ENCODE measurements around the gene COLQ.

COLQ gene

DNA sequence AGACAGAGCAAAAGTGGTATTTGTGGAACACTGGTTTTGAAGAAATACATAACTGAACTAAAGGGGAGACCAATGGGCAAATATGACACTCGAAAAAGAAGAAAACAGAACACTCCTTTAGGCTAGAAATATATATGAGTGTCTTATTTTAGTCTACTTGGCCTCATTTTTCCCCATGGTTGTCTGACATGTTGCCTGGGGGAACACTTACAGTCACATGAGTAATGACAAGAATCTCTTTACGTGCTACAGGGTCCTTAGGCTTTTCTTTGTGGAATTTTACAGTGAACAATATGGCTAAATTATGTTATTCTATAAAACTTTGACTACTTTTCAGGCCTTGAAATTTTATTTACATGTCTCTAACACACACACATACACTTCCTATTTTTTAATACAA is 111.7 kb downstream of the COLQ start:
- no peak for DNase-seq

- no peak for DNase-seq
Measured at GRCh38 chr3:15409239-15409638, 112.3 kb downstream of the COLQ start.

DNA sequence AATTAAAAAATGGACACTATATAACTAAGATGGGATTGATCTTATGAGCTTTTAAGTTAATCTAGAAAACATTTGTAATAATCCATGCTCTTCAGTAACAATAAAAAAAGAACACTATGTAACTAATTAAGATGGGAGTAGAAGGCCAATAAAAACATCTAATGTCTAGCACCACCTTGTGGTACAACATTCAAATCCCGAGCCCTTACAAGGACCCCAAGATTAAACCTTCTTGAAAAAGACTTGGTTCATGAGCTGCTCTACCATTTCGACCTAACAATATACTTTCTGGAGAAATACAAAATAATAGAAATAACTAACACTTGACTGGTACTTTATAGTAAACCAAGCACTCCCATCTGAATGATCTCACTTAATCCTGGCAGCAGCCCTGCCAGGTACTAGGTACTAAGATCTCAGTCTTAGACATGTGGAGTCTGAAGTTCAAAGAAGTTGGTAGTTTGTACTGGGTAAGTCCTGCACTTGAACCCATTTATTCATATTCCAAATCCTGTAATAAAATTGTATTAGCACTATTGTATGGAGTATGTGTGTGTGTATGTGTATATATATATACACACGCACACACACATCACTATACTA is 116.0 kb downstream of the COLQ start:
- peak; percentile 67 for DNase-seq

GRCh38 chr3:15404767-15405166 is 116.7 kb downstream of the COLQ start:
- DNase-seq, result no peak

DNA sequence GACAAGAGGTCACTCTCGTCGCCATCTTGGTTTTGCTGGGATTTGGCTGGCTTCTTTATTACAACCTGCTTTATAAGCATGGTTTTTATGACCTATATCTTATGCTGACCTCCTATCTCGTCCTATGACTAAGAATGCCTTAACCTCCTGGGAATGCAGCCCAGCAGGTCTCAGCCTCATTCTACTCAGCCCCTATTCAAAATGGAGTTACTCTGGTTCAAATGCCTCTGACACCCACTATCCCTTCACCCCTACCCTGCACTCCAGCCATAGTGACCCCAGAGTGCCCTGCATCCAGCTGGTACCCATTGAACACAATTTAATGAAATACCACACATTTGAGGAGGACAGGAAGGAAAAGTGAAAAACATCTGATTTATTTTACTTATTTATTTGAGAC is 117.5 kb downstream of the COLQ start:
- no peak for DNase-seq

DNA sequence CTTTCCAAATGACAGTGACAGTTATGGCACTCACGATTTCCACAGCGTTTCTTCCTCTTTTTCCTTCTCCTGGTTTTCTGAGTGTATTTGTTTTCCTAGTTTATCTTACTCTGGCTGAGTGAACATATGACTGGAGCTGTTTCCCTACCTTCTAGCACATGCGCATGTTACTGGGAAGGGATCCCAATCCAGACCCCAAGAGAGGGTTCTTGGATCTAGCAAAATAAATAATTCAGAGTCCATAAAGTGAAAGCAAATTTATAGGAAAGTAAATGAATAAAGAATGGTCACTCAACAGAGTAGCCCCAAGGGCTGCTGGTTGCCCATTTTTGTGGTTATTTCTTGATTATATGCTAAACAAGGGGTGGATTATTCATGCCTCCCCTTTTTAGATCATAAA is 118.0 kb downstream of the COLQ start:
- DNase-seq, result no peak

- DNase-seq, result no peak
Measured at GRCh38 chr3:15401936-15402335, 119.6 kb downstream of the COLQ start.

Measured in CD4-positive, alpha-beta T cell treated with Interleukin-10 for 1 hour (primary cell).